Panc1 (cell line): Measurements from ENCODE around the gene CDK14.

Source experiments
- CTCF ChIP-seq: fragments of 450-650 bp; IDR thresholded peaks from 2 replicates; pipeline ENCODE4 v1.5.1; 2017; ENCODE audit warnings: mild to moderate bottlenecking
- POLR2AphosphoS5 ChIP-seq: IDR thresholded peaks from 2 replicates; pipeline ENCODE4 v1.6.1; 2012; ENCODE audit warnings: mild to moderate bottlenecking, low read depth, low read length, moderate library complexity
- REST ChIP-seq, 2 experiments: IDR thresholded peaks; 2 replicates each; pipeline ENCODE4 v1.6.1; 2011 to 2012; ENCODE audit warnings: low read depth in 2 of 2, control low read depth in 1 of 2, low read length in 1 of 2, mild to moderate bottlenecking in 1 of 2, moderate library complexity in 1 of 2; ENCODE audit not compliant: insufficient read depth in 1 of 2
- SIN3A ChIP-seq: IDR thresholded peaks from 2 replicates; pipeline ENCODE4 v1.6.1; 2012; ENCODE audit warnings: low read depth, mild to moderate bottlenecking, low read length, moderate library complexity, borderline replicate concordance; ENCODE audit not compliant: insufficient read depth
- TCF7L2 ChIP-seq: IDR thresholded peaks from 2 replicates; pipeline ENCODE4 v1.6.1; 2011; ENCODE audit warnings: mild to moderate bottlenecking, low read depth, low read length, inconsistent platforms

GRCh38 chr7:90834771-90835170, 238.7 kb downstream of the CDK14 start:
- TF ChIP-seq POLR2AphosphoS5 (no peak), CTCF (no peak), REST (IDR thresholded peaks at IDR 0.05; ENCODE audit: insufficient read depth in 1 of 2, low read depth in 2 of 2, low read length in 1 of 2) (no peak), SIN3A (no peak), TCF7L2 (no peak)
